Measurements from ENCODE around the gene HAND1.

The HAND1 gene

GRCh38 chr5:154449786-154450185 lies 28.2 kb downstream of the HAND1 start:
- DNase-seq: no peak

- no peak for DNase-seq
Measured at GRCh38 chr5:154447089-154447725, 30.8 kb downstream of the HAND1 start.

DNA sequence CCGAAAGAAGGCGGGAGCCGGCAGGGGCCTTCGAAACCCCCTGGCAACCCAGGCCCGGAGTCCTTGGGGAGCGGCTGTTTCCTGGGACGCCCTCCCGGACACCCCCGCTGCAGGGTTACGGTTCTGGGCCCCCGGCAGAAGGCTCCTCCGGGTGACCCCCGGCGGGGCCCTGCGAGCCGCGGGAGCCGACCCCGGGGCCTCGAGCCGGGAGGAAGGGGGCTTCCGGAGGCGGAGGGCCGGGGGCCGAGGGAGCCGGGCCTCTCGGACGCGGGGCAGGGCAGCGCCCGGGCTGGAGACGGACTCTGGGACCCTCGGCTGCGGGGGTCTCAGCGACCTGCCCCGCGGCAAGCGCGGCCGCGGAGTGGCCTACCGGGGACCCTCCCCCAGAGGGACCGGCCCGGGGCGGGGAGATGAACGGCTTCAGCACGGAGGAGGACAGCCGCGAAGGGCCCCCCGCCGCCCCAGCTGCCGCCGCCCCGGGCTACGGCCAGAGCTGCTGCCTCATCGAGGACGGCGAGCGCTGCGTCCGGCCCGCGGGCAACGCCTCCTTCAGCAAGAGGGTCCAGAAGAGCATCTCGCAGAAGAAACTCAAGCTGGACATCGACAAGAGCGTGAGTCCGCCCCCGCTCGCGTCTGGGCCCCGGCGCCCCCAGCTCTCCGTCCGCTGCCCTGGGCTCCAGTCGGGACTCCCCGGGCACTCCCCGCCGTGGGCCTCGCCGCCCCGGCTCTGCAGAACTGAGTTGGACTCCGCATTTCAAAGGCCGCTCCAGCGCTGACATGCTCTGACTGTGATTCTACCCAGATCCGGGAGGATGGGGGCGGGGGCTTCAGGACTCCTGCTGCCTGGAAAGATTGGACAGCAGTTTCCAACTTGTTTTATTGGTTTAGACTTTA lies 31.6 kb downstream of the HAND1 start:
- peak; percentile 32 for DNase-seq

DNA sequence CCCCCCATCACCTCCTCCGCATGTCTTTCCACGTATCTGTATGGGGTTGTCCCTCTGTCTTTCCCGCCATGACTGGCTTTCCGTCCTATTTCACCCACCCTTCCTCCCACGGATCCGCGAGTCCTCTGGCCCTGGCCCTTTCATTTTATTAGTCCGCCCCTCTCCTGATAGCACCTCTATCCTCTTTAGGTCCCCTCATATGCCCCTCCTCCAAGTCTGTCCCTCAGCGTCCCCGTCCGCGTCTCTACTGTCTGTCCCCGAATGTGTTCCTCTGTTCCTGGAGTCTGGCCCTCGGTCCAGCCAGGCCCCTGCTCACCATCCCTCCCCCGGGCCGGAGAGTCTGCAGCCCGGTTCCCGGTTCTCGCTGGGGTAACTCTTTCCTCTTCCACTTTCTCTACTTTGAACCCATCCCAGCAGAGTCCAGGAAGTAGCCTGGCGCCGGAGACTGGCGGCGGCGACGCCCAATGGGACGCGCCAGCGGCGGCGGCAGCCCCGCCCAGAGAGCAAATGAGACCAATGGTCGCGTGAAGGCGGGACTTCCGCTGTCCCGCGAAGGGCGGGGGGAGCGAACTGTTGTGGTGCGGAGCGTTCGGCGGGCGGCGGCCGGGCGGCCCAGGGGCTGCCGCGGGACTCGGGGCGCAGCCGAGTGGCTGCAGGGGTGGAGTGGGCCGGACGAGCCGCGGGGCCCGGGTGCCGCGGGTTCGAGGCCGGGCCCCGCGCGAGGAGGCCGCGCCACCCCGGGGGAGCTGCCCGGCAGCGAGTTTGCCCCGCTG lies 32.4 kb downstream of the HAND1 start, which contains the start of gene SAP30L:
Gene SAP30L (plus strand): TSS at position 576 of the 773 bp plus-strand sequence. CDS start 608 bp downstream, outside the sequence.
- peak; percentile 94 for DNase-seq

DNA sequence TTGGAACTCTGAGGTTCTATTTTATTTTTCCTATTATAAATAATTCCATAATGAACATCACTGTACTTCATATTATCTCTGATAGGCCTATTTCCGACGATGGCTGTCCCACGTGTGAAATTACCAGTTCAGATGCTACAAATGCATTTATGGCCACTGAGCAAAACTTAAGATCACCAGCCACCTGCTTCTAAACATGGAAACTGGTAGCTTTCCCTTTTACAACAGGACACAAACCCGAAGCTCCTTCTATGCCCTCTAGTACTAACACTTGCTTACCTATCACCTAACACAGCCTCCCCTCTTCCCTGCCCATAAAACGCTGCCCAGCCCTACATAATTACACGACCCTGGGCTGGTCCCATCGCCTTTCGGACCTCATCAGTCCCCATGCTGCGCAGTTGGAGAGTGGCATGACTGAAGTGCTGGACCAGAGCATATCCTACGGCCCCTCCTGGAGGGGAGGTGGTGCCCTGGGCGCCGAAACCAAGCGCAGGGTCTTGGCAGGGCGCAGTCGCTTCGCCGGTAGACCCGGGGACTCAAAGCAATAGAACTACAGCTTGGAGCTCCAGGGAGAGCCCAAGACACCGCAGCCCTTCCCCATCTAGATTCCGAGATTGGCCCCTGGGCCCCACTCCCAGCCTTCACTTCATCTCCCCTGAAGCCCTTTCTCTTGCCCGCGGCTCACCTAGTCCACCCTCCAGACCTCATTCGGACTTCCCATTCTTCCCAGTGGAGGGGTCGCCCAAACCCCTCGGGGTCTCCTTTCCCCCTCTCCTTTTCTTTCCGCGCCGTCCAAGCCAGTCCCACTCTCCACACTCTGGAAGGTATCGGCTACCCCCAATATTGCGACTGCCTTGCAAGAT lies 33.2 kb downstream of the HAND1 start:
- DNase-seq: peak; percentile 4

GRCh38 chr5:154442801-154443200 lies 35.2 kb downstream of the HAND1 start:
- DNase-seq: no peak

DNA sequence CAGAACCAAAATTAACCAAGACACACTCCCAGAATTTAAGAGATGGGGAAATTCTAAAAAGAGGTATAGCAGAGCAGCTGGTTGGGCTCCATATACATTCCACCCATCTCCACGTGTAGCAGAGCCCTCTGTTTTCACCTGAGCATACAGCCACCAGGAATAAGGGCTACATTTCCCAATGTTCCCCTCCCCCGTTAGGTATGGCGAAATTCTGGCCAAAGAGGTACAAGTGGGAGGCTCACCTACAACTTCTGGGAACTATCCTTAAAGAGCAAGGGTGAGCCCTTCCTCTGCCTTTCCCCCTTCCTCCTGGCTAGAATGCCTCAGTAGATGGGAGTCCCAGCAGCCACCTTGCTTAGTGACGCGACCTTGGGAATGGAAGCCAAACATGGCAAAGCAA lies 37.5 kb downstream of the HAND1 start:
- DNase-seq: no peak

- DNase-seq: no peak
Measured at GRCh38 chr5:154437281-154437965, 40.6 kb downstream of the HAND1 start.

DNA sequence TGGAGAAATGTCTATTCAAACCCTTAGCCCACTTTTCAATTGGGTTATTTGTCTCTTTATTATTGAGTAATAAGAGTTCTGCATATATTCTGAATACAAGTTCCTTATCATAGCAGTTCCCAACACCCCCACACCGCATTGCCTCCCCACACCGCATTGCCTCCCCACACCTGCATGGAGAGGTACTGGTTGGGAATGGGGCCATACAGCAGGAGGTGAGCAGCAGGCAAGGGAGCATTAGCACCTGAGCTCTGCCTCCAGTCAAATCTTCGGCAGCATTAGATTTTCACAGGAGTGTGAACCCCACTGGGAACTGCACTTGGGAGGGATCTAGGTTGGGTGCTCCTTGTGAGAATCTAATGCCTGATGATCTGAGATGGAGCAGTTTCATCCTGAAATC lies 42.8 kb downstream of the HAND1 start:
- DNase-seq: no peak

GRCh38 chr5:154430961-154431630 lies 46.9 kb downstream of the HAND1 start:
- DNase-seq: no peak

DNA sequence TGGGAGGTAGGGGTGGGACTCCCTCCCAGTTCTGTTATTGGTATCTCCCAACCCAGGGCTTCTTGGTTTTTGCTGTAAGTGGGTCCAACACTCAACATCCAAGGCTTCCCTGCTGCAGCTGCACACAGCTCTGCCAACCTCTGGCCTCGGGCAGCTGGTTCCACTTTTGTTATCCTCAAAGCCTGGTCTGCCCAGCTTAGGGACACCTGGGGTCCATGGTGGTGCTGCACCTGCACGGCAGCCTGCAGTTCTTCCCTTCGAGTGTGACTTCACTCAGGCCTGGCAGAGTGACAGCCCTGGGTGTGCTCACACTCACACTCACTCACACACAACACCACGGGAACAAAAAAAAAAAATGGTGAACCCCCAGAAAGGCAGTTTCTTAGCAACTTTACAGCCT lies 47.6 kb downstream of the HAND1 start:
- DNase-seq: no peak

GRCh38 chr5:154429341-154429740 lies 48.7 kb downstream of the HAND1 start:
- DNase-seq: no peak

DNA sequence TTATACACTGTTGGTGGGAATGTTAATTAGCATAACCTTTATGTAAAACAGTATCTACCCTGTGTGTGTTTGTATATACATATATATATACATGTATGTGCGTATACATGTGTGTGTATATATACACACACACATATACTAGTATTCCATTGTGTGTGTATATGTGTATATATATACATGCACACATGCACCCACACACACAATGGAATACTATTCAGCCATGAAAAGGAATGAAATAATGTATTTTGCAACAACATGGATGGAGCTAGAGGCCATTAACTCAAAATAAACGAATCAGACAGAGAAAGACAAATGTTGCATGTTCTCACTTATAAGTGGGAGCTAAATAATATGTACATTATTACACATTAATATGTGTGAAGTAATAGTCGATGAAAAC lies 49.8 kb downstream of the HAND1 start:
- DNase-seq: no peak
